ENCODE results near the gene GOPC. TPM values are rescaled to one million over a fixed set of nuclear protein-coding genes. Genes with fewer than 3 reads are reported as not detected.
A peak's percentile ranks its signal among the peaks of the same experiment; 100 is the strongest.

GOPC gene
- total and polyA plus RNA-seq, 2 donors (not counting 3 experiments of a cell fraction or from before 2014, with no cell fraction given), result 7.8 to 22.8 TPM

- Histone ChIP-seq H3K9me1 (replicated peaks; ENCODE audit: control insufficient read depth, extremely low read depth, insufficient read depth, low read length) (no peaks in the 10 kb centered on the region), H2AFZ (ENCODE audit: low read depth, low read length) (no peak overlapping the region), H3K4me2 (ENCODE audit: insufficient read depth, low read length) (peak overlapping the region; percentile 60), H4K20me1 (replicated peaks; ENCODE audit: control insufficient read depth, extremely low read depth, insufficient read depth, low read length) (no peaks in the 10 kb centered on the region), H3K4me1 (ENCODE audit: control insufficient read depth, extremely low read depth, insufficient read depth, low read length) (peaks cover 17% of the 10 kb centered on the region), H3K4me3 (replicated peaks in 1 of 3; ENCODE audit: insufficient read depth in 1 of 3, low read depth in 1 of 3, low read length in 3 of 3) (no peak overlapping the region), H3K36me3 (ENCODE audit: control insufficient read depth in 2 of 2, extremely low read depth in 1 of 2, insufficient read depth in 2 of 2, low read length in 2 of 2) (peaks cover 9 to 28% of the 10 kb centered on the region in 2 experiments), H3K79me2 (ENCODE audit: control insufficient read depth, insufficient read depth, low read length) (peaks cover 10% of the 10 kb centered on the region), H3K9ac (replicated peaks; ENCODE audit: extremely low read depth, insufficient read depth, low read length) (no peak overlapping the region), H3K9me3 (replicated peaks; ENCODE audit: control insufficient read depth, insufficient read depth, low read length) (no peaks in the 10 kb centered on the region), H3K27ac (ENCODE audit: insufficient read depth, low read depth, low read length) (peak overlapping the region; percentile 58), H3K27me3 (ENCODE audit: control insufficient read depth in 2 of 2, insufficient read depth in 2 of 2, low read length in 2 of 2) (no peaks in the 10 kb centered on the region)
- dilution Hi-C loops (cut with MboI; ENCODE audit: extremely low pct_ligation_motif_present, low sequenced_read_pairs), result no loop called here
- FAIRE-seq (peak; percentile 82), DNase-seq (ENCODE audit: low read depth, low spot score) (peak; percentile 85)
- no TSS peak for BruUV-seq (replicated peaks)
- ChIA-PET POLR2A (no interaction called here), CTCF (interaction anchor here (1.5 to 1.6 kb wide), 2 partner anchors 24 to 85 kb away, joined by 7 to 10 read pairs; no protein-coding TSS in a partner anchor)
- intact Hi-C loops (cut with micrococcal nuclease), result loop anchor here (1.0 to 2.0 kb wide), 2 partner anchors 13 to 36 kb away; no protein-coding TSS in a partner anchor
- peak; percentile 28 for TF ChIP-seq FOS (IDR thresholded peaks at IDR 0.05; ENCODE audit: borderline replicate concordance, insufficient read depth, low read length)
- no peak for TF ChIP-seq POLR2A (IDR thresholded peaks at IDR 0.05; ENCODE audit: low read depth, low read length)
- no peak for TF ChIP-seq CTCF (IDR thresholded peaks at IDR 0.05; ENCODE audit: extremely low read depth in 1 of 2, insufficient read depth in 1 of 2, low read depth in 1 of 2, low read length in 2 of 2)
- TF ChIP-seq POLR2AphosphoS5 (IDR thresholded peaks at IDR 0.05; ENCODE audit: insufficient read depth, low read depth, low read length), result peak; percentile 36
- no peak for TF ChIP-seq MAX (IDR thresholded peaks at IDR 0.05; ENCODE audit: insufficient read depth, insufficient read length)
- TF ChIP-seq EZH2 (IDR thresholded peaks at IDR 0.05; ENCODE audit: borderline replicate concordance, low read depth, low read length, severe bottlenecking), result no peak
- TF ChIP-seq MYC (IDR thresholded peaks at IDR 0.05; ENCODE audit: low read depth, low read length), result no peak
- TF ChIP-seq JUN (IDR thresholded peaks at IDR 0.05; ENCODE audit: borderline replicate concordance, insufficient read depth, insufficient read length, low read depth), result peak; percentile 16
- peak; percentile 35 for TF ChIP-seq GATA2 (IDR thresholded peaks at IDR 0.05; ENCODE audit: insufficient read depth, insufficient read length, low read depth, low read length)
Observed at GRCh38 chr6:117534974-117535373, 67.3 kb downstream of the GOPC start.
